ENCODE results near the gene SLC11A1.

DNA sequence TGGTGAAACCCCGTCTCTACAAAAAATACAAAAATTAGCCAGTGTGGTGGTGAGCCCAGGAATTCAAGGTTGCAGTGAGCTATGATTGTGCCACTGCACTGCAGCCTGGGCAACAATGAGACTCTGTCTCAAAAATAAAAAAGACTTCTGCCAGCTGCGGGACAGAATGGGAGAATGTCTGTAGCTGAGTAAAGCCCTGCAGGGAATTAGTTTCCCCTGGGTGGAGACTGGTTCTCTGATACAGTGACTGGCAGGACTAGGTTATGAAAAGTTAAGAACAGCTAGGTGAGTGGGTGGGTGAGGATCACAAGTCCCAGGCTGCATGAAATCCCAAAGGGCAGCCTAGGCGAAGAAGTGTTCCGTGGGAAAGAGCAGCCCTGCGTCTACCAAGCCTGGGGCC lies 39.2 kb upstream of the SLC11A1 start:
- TF ChIP-seq POLR2AphosphoS5 (IDR thresholded peaks at IDR 0.05; ENCODE audit: low read depth, low read length) (no peak), TAF1 (IDR thresholded peaks at IDR 0.05; ENCODE audit: borderline replicate concordance, low read depth, low read length) (no peak), POLR2A (IDR thresholded peaks at IDR 0.05; ENCODE audit: low read depth, low read length) (no peak)
